Measurements from ENCODE around the gene MEGF6. TPM values are rescaled to one million over a fixed set of nuclear protein-coding genes. Genes with fewer than 3 reads are reported as not detected.

MEGF6 gene
- total RNA-seq, 2 donors from 2014 or later, result 22.4 to 24.9 TPM

DNA sequence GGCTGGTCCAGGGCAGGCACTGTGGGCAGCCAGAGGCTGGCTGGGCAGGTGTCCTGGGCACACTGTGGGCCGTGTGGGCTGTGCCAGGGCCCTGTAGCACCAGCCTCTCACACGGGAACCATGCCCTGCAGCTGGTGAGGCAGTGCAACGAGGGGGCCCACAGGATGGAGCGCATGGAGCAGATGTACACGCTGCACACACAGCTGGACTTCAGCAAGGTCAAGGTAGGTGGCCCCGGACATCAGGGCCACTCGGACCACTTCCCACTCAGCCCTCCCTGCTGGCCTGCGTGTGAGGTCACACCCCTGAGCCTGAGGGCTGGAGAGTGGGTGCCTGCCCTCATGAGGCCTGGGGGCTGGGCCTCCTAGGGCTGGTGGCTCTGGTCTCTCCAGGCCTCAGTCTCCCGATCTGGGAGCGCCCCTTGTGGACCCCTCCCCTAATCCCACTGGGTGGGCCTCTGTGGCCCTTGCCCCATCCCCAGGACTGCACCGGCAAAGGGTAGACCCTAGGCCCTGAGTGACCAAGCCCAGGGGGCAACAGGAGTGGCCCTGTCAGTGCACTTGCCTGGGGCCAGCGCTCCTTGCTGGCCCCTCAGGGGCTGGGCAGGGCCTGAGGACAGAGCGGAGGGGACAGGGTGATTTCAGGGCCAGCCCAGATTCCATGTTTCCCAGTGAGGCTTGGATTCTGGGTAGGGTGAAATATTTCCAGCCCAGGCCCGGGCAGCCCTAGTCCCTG, 135.3 kb downstream of the MEGF6 start:
- no peak for DNase-seq
- Histone ChIP-seq H3K9me3 (no peaks in the 10 kb centered on the region), H3K4me1 (no peaks in the 10 kb centered on the region), H3K27ac (no peak overlapping the region), H3K36me3 (replicated peaks in 1 of 2; ENCODE audit: insufficient read depth in 1 of 2, low read depth in 2 of 2) (peaks cover 0 to 3% of the 10 kb centered on the region in 2 donors), H3K4me3 (no peak overlapping the region), H3K27me3 (no peaks in the 10 kb centered on the region)
- 91% methylated on average over 12 of the region's 14 CpGs; no CpG with 5 or more reads in 1 of the 2 donors for WGBS, 2 donors
- no peak for ATAC-seq
- intact Hi-C loops (cut with DNase I), result no loop called here
- TF ChIP-seq, protein P1, sequence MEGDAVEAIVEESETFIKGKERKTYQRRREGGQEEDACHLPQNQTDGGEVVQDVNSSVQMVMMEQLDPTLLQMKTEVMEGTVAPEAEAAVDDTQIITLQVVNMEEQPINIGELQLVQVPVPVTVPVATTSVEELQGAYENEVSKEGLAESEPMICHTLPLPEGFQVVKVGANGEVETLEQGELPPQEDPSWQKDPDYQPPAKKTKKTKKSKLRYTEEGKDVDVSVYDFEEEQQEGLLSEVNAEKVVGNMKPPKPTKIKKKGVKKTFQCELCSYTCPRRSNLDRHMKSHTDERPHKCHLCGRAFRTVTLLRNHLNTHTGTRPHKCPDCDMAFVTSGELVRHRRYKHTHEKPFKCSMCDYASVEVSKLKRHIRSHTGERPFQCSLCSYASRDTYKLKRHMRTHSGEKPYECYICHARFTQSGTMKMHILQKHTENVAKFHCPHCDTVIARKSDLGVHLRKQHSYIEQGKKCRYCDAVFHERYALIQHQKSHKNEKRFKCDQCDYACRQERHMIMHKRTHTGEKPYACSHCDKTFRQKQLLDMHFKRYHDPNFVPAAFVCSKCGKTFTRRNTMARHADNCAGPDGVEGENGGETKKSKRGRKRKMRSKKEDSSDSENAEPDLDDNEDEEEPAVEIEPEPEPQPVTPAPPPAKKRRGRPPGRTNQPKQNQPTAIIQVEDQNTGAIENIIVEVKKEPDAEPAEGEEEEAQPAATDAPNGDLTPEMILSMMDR (IDR thresholded peaks at IDR 0.05), result no peak
- TF ChIP-seq POLR2A (IDR thresholded peaks at IDR 0.05), result no peak

DNA sequence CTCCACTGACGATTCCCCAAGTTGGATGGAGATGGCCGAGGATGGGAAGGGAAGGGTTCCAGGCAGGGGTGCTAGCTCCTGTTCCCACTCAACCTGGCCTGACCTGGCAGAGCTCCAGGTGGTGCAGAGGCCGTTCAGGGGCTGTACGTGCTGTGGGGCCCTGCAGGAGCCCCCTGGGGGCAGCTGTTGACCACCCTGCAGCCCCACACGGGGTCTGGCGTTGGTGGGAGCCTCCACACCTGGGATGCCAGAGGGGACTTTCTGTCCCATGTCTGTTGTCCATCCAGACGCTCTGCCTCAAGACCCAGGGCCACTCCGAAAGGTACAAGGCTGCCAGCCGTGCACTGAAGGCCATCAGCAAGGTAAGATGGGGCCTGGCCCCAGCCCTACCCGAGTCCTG, 136.9 kb downstream of the MEGF6 start:
- WGBS, 2 donors, result 74 to 76% methylated on average over 10 of the region's 10 CpGs
- intact Hi-C loops (cut with DNase I), result no loop called here
- ATAC-seq (no peak), DNase-seq (no peak)
- TF ChIP-seq, protein P1 (IDR thresholded peaks at IDR 0.05), result no peak
- TF ChIP-seq POLR2A (IDR thresholded peaks at IDR 0.05), result no peak
- Histone ChIP-seq H3K4me1 (no peaks in the 10 kb centered on the region), H3K27ac (no peak overlapping the region), H3K27me3 (no peaks in the 10 kb centered on the region), H3K9me3 (no peaks in the 10 kb centered on the region), H3K4me3 (no peak overlapping the region), H3K36me3 (replicated peaks in 1 of 2; ENCODE audit: insufficient read depth in 1 of 2, low read depth in 2 of 2) (peaks cover 0 to 3% of the 10 kb centered on the region in 2 donors)

DNA sequence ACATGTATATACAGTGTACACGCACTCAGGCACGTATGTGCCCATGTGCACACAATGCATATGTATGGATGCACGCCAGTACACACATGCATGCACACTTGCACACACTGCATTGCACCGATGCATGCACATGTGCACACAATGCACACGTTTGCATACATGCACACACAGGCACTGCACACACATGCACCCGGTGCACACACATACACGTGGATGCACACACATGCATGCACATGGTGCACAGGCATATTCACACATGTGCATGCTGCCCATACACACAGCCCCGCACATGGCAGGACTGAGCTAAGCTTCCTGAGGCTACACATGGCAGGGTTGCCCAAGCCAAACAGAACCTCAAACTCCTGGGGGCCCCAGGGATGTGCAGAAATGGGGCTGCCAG, 137.3 kb downstream of the MEGF6 start:
- Histone ChIP-seq H3K4me1 (no peaks in the 10 kb centered on the region), H3K4me3 (no peak overlapping the region), H3K9me3 (no peaks in the 10 kb centered on the region), H3K27me3 (no peaks in the 10 kb centered on the region), H3K27ac (no peak overlapping the region), H3K36me3 (replicated peaks in 1 of 2; ENCODE audit: insufficient read depth in 1 of 2, low read depth in 2 of 2) (peaks cover 0 to 3% of the 10 kb centered on the region in 2 donors)
- ATAC-seq, result no peak
- TF ChIP-seq, protein P1 (IDR thresholded peaks at IDR 0.05), result no peak
- TF ChIP-seq POLR2A (IDR thresholded peaks at IDR 0.05), result no peak
- intact Hi-C loops (cut with DNase I), result no loop called here
- DNase-seq, result no peak
- 90 to 100% methylated on average over 3 to 8 of the region's 8 CpGs for WGBS, 2 donors

DNA sequence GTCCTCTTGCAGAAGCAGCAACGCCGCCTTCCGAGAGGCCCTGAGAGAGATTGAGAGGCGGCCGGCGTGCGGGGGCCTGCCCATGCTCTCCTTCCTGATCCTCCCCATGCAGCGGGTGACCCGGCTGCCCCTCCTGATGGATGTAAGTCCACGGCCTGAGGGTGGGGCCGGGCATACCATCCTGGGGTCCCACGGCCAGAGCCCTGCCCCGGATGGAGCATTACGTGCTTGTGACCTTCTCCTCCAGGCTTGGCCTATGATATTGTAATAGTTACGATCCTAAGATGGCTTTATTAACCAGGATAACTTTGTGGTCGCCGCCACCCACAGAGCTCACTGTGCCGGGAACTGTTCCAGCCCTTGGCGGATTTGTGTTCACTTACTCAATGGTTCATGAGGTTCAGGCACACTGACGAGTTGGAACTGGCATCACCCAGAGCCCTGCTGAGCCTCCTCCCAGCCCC, 137.9 kb downstream of the MEGF6 start:
- no peak overlapping the region for H3K27ac ChIP-seq
- intact Hi-C loops (cut with DNase I), result no loop called here
- DNase-seq, result no peak
- H3K4me3 ChIP-seq, result no peak overlapping the region
- no peaks in the 10 kb centered on the region for H3K27me3 ChIP-seq
- no peak for ATAC-seq
- no peak for TF ChIP-seq POLR2A (IDR thresholded peaks at IDR 0.05)
- TF ChIP-seq, protein P1 (IDR thresholded peaks at IDR 0.05), result no peak
- 69 to 87% methylated on average over 5 to 20 of the region's 20 CpGs for WGBS, 2 donors
- no peaks in the 10 kb centered on the region for H3K4me1 ChIP-seq
- peaks cover 0 to 3% of the 10 kb centered on the region in 2 donors for H3K36me3 ChIP-seq (replicated peaks in 1 of 2; ENCODE audit: insufficient read depth in 1 of 2, low read depth in 2 of 2)
- no peaks in the 10 kb centered on the region for H3K9me3 ChIP-seq

DNA sequence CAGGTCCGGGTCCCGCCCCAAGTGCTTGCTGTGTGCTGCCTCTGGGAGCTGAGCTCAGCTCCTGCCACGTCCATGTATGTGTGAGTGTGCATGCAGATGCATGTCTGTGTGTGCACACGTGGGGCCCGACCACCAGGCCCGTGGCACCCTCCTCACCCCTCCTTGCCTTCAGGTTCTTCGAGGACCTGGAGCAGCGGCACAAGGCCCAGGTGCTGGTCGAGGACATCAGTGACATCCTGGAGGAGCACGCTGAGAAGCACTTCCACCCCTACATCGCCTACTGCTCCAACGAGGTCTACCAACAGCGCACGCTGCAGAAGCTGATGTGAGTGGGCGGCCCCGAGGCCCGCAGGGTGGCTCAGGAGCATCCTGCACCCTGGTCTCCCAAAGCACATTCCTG, 138.4 kb downstream of the MEGF6 start:
- intact Hi-C loops (cut with DNase I), result no loop called here
- Histone ChIP-seq H3K4me3 (no peak overlapping the region), H3K36me3 (replicated peaks in 1 of 2; ENCODE audit: insufficient read depth in 1 of 2, low read depth in 2 of 2) (peaks cover 0 to 3% of the 10 kb centered on the region in 2 donors), H3K9me3 (no peaks in the 10 kb centered on the region), H3K27me3 (no peaks in the 10 kb centered on the region), H3K4me1 (no peaks in the 10 kb centered on the region), H3K27ac (no peak overlapping the region)
- no peak for ATAC-seq
- TF ChIP-seq, protein P1 (IDR thresholded peaks at IDR 0.05), result no peak
- TF ChIP-seq POLR2A (IDR thresholded peaks at IDR 0.05), result no peak
- 93 to 94% methylated on average over 10 to 16 of the region's 17 CpGs for WGBS, 2 donors
- DNase-seq, result no peak

All from body of pancreas (tissue), 4 donors.